GM20000 (cell line): ENCODE results near the gene CHTF18.

Experiments used
- DNase-seq: peaks from one replicate; pipeline ENCODE4 v3.0.0; 2012; ENCODE audit warnings: low spot score
- TF ChIP-seq, protein P1 (sequence below): IDR thresholded peaks from 2 replicates; pipeline ENCODE4 v1.5.1; 2012; ENCODE audit warnings: mild to moderate bottlenecking, control low read depth; ENCODE audit errors: extremely low read depth, missing control alignments

Gene CHTF18

DNA sequence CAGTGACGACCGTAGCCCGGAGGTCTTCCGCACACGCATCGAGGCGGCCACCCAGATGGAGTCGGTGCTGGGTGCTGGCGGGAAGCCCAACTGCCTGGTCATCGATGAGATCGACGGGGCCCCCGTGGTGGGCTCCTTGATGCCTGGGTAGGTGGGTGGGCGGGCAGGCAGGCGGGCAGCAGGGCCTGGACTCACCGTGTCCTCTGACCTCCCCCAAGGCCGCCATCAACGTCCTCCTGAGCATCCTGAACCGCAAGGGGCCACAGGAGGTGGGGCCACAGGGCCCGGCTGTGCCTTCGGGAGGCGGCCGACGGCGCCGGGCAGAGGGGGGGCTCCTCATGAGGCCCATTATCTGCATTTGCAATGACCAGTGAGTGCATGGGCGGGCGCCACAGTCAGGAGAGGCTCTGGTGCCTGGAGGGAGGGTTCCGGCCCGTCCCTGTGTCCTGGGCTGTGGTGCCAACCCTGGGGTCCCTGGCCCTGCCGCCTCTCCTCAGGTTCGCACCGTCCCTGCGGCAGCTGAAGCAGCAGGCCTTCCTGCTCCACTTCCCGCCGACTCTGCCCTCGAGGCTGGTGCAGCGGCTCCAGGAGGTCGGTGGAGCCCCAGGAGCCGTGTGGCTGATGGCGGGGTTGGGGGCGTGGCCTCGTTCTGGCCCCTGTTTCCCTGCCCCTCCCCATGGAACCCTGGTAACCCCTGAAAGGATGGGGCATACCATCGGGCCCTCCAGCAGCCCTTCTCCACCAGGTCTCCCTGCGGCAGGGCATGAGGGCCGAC lies 4.0 kb downstream of the CHTF18 start:
- DNase-seq, result no peak
- TF ChIP-seq, protein P1, sequence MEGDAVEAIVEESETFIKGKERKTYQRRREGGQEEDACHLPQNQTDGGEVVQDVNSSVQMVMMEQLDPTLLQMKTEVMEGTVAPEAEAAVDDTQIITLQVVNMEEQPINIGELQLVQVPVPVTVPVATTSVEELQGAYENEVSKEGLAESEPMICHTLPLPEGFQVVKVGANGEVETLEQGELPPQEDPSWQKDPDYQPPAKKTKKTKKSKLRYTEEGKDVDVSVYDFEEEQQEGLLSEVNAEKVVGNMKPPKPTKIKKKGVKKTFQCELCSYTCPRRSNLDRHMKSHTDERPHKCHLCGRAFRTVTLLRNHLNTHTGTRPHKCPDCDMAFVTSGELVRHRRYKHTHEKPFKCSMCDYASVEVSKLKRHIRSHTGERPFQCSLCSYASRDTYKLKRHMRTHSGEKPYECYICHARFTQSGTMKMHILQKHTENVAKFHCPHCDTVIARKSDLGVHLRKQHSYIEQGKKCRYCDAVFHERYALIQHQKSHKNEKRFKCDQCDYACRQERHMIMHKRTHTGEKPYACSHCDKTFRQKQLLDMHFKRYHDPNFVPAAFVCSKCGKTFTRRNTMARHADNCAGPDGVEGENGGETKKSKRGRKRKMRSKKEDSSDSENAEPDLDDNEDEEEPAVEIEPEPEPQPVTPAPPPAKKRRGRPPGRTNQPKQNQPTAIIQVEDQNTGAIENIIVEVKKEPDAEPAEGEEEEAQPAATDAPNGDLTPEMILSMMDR, result no peak

DNA sequence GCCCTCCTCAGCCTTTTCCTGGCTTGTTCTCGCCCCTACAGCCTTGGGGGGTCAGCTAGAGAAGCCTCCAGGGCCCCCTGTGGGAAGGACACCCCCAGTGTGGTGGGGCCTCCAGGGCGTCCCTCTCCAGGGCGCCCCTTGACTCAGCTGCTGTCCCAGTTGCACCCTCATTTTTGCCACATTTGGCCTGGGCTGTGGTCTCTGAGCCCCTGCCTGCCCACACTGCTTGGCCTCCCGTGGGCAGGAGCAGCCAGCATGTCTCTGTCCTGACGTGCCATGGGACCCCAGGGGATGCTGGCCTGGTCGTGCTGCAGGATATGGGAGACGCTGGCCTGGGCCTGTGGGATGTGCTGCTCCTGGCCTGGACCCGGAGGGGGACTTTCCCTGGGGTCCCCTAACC lies 5.0 kb downstream of the CHTF18 start:
- no peak for DNase-seq
- TF ChIP-seq, protein P1, result no peak

DNA sequence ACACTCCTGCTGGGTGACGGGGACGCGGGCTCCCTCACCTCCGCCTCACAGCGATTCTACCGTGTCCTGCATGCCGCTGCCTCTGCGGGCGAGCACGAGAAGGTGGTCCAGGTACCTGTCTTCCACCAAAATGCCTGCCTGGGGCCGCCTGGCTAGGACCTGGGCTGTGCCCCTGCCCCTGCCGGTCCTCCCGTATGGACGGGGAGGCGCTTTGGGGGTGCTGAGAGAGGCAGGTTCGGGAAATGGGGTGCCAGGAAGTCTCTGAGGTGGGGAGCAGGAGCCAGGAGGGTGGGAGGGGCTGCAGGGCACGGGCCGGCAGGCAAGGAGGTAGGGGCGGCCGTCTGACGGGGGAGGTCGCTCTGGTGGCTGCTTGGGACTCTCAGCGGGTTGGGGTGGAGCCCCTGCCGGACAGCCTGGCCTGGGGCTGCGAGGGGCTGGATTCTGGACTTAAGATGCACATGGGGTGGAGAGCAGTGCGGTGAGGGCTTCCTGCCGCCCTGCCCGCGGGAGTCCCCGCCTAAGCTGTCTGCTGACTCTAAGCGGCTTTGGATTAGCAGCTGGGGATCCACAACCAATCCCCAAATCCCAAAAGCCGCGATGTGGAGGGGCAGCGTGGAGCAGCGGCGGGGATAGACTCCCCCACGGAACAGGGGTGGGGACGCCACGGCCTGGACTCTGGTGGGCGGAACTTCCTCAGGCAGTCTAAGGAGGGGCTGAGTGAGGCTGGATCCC lies 5.8 kb downstream of the CHTF18 start:
- TF ChIP-seq, protein P1, result no peak
- no peak for DNase-seq

DNA sequence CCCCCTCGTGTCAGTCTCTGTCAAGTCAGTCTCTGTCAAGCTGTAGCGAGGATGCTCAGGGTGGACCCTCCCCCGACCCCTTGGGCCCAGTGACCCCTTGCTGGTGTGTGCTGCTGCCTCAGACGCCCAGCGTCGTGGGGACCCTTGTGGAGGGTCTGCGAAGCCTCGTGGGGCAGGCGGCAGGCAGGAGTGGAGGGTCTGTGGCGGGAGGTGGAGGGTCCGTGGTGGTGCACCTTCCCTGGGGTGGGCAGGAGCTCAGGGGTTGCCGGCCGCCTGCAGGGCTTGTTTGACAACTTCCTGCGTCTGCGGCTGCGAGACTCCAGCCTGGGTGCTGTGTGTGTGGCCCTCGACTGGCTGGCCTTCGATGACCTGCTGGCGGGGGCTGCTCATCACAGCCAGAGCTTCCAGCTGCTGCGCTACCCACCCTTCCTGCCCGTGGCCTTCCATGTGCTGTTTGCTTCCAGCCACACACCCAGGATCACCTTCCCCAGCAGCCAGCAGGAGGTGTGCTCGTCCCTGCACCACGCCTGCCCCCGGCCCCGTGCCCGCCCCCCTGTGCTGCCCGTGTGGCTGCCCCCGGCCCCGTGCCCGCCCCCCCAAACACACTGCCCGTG lies 6.5 kb downstream of the CHTF18 start:
- DNase-seq, result no peak

DNA sequence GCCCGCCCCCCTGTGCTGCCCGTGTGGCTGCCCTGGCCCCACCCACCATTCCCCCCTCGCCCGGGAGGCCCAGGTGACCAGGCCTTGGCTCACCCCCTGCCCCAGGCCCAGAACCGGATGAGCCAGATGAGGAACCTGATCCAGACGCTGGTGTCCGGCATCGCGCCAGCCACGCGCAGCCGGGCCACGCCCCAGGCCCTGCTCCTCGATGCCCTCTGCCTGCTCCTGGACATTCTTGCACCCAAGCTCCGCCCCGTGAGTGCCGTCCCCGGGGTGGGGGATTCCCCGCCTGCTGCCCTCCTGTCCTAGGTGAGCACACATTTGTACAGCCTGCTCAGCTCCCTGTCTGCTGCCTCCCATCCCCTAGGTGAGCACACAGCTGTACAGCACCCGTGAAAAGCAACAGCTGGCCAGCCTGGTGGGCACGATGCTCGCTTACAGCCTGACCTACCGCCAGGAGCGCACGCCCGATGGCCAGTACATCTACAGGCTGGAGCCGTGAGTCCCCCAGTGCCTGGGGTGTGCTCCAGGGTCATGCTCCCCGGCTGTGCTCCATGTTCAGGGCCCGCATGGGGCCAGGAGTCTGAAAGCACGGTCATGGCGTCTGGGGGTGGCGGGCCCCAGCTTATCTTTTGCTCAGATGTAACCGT lies 7.3 kb downstream of the CHTF18 start:
- DNase-seq, result no peak
- TF ChIP-seq, protein P1, result no peak

More for the DNA sequence above, 6.5 kb downstream of the CHTF18 start:
- TF ChIP-seq, protein P1, result no peak

DNA sequence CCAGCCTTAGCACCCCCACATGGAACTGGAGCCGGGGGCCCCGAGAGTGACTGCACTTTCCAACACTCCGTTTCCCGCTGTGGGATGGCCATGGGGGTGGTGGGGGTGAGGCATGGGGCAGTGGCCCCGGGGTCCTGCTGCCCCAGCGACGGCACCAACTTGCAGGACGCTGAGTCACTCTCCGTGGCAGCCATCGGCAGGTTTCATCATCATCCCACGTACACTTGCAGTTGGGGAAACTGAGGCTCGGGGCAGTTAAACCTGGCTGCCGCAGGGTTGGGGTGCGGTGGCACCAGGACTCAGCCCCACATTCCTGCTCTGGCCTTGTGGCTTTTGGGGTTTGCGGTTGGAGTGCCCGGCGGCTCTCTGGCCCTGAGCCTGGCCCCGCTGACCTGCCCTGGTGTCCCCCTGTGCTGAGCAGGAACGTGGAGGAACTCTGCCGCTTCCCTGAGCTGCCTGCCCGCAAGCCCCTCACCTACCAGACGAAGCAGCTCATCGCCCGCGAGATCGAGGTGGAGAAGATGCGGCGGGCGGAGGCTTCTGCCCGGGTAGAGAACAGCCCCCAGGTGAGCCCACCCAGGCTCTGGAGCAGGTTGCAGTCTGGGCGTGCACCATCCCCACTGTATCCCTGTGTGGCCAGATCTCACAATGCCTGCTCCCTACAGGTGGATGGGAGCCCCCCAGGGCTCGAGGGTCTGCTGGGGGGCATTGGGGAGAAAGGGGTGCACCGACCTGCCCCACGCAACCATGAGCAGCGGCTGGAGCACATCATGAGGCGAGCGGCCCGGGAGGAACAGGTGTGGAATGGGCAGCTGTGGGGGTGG lies 8.1 kb downstream of the CHTF18 start:
- no peak for DNase-seq
- TF ChIP-seq, protein P1, result no peak
